ENCODE data around the gene PPOX. TPM values are rescaled to one million over a fixed set of nuclear protein-coding genes. Genes with fewer than 3 reads are reported as not detected.

The PPOX gene
- polyA plus RNA-seq, 3 donors from 2014 or later: 18.2 to 30.1 (median 21.9) TPM

GRCh38 chr1:161216945-161217712 is 50.9 kb downstream of the PPOX start:
- H3K27me3 Mint-ChIP-seq (ENCODE audit: low read depth in 3 of 3): peaks cover 0 to 14% (median 11%) of the 10 kb centered on the region in 3 donors
- H3K27ac Mint-ChIP-seq: peak overlapping the region; percentile 96 to 100 (median 98)
- DNase-seq: peak; percentile 81 to 86 (median 84)
- peaks cover 65 to 71% of the 10 kb centered on the region in 2 donors for H3K4me1 Mint-ChIP-seq
- no peaks in the 10 kb centered on the region for H3K9me3 Mint-ChIP-seq
- H3K36me3 Mint-ChIP-seq: peaks cover 20 to 54% (median 31%) of the 10 kb centered on the region in 3 donors
- peak overlapping the region; percentile 92 to 98 (median 97) for H3K4me3 Mint-ChIP-seq

- H3K4me1 Mint-ChIP-seq: peaks cover 67 to 73% of the 10 kb centered on the region in 2 donors
- H3K9me3 Mint-ChIP-seq: no peaks in the 10 kb centered on the region
- H3K27ac Mint-ChIP-seq: peak overlapping the region; percentile 96 to 100 (median 98)
- H3K27me3 Mint-ChIP-seq (ENCODE audit: low read depth in 3 of 3): peaks cover 0 to 16% (median 11%) of the 10 kb centered on the region in 3 donors
- DNase-seq: no peak
- peak overlapping the region; percentile 92 to 98 (median 97) for H3K4me3 Mint-ChIP-seq
- H3K36me3 Mint-ChIP-seq: peaks cover 17 to 52% (median 31%) of the 10 kb centered on the region in 3 donors
Measured at GRCh38 chr1:161217831-161218230, 51.6 kb downstream of the PPOX start.

GRCh38 chr1:161218301-161219077 is 52.3 kb downstream of the PPOX start:
- H3K4me1 Mint-ChIP-seq: peaks cover 66 to 71% of the 10 kb centered on the region in 2 donors
- H3K36me3 Mint-ChIP-seq: peaks cover 12 to 47% (median 26%) of the 10 kb centered on the region in 3 donors
- H3K4me3 Mint-ChIP-seq: peak overlapping the region; percentile 92 to 98 (median 97)
- no peaks in the 10 kb centered on the region for H3K9me3 Mint-ChIP-seq
- H3K27ac Mint-ChIP-seq: peak overlapping the region; percentile 96 to 100 (median 98)
- no peak for DNase-seq
- peaks cover 0 to 16% (median 11%) of the 10 kb centered on the region in 3 donors for H3K27me3 Mint-ChIP-seq (ENCODE audit: low read depth in 3 of 3)

GRCh38 chr1:161219078-161219892 is 53.1 kb downstream of the PPOX start:
- Mint-ChIP-seq H3K4me3 (peak overlapping the region in 4 of 5 donors; percentile 92 to 98 (median 96)), H3K27me3 (ENCODE audit: low read depth in 3 of 3) (peaks cover 0 to 16% (median 11%) of the 10 kb centered on the region in 3 donors)
- no peak for DNase-seq

GRCh38 chr1:161220002-161220401 is 53.8 kb downstream of the PPOX start:
- Mint-ChIP-seq H3K27me3 (ENCODE audit: low read depth in 3 of 3) (peaks cover 0 to 15% (median 11%) of the 10 kb centered on the region in 3 donors), H3K36me3 (peaks cover 4 to 34% (median 16%) of the 10 kb centered on the region in 3 donors), H3K4me3 (no peak overlapping the region), H3K4me1 (peaks cover 60 to 65% of the 10 kb centered on the region in 2 donors), H3K9me3 (no peaks in the 10 kb centered on the region), H3K27ac (peak overlapping the region; percentile 96 to 100 (median 98))
- DNase-seq: no peak

More at GRCh38 chr1:161219078-161219892, 53.1 kb downstream of the PPOX start:
- Mint-ChIP-seq H3K4me1 (peaks cover 64 to 71% of the 10 kb centered on the region in 2 donors), H3K27ac (peak overlapping the region; percentile 96 to 100 (median 98)), H3K36me3 (peaks cover 4 to 39% (median 18%) of the 10 kb centered on the region in 3 donors), H3K9me3 (no peaks in the 10 kb centered on the region)

Other genes starting within 250 kb of the PPOX start
- not detected for gene ITLN2, start 211.6 kb upstream of the PPOX start, polyA plus RNA-seq
- gene F11R, start 145.3 kb upstream of the PPOX start, polyA plus RNA-seq: 10 to 100 TPM; 11.5 to 53.2 (median 27.7) TPM
- gene TSTD1, start 127.5 kb upstream of the PPOX start, polyA plus RNA-seq: 100 to 1,000 TPM; 229 to 385 (median 349) TPM
- 10 to 100 TPM in 1 of 3 donors, 1 to 10 TPM in 1, not detected in 1; 7.9 to 12.2 TPM for gene USF1, start 120.4 kb upstream of the PPOX start, polyA plus RNA-seq
- gene ARHGAP30, start 96.5 kb upstream of the PPOX start, polyA plus RNA-seq: 100 to 1,000 TPM in 2 of 3 donors, 10 to 100 TPM in 1; 98.0 to 265 (median 103) TPM
- gene NECTIN4, start 76.9 kb upstream of the PPOX start, polyA plus RNA-seq: not detected
- under 1 TPM in 1 of 3 donors, not detected in 2; 0.59 TPM for gene KLHDC9, start 68.1 kb upstream of the PPOX start, polyA plus RNA-seq
- gene PFDN2, start 48.4 kb upstream of the PPOX start, polyA plus RNA-seq: 10 to 100 TPM; 63.4 to 84.4 (median 83.0) TPM
- 10 to 100 TPM; 17.3 to 21.9 (median 18.2) TPM for gene NIT1, start 48.3 kb upstream of the PPOX start, polyA plus RNA-seq
- gene DEDD, start 33.8 kb upstream of the PPOX start, polyA plus RNA-seq: 10 to 100 TPM; 27.5 to 43.8 (median 42.2) TPM
- gene UFC1, start 12.4 kb upstream of the PPOX start, polyA plus RNA-seq: 100 to 1,000 TPM; 174 to 219 (median 186) TPM
- 10 to 100 TPM in 2 of 3 donors, 1 to 10 TPM in 1; 9.0 to 25.5 (median 14.7) TPM for gene USP21, start 6.9 kb upstream of the PPOX start, polyA plus RNA-seq
- gene B4GALT3, start 11.1 kb downstream of the PPOX start, polyA plus RNA-seq: 10 to 100 TPM; 38.7 to 68.0 (median 49.6) TPM
- under 1 TPM in 2 of 3 donors, not detected in 1; 0.10 to 0.29 TPM for gene ADAMTS4, start 32.6 kb downstream of the PPOX start, polyA plus RNA-seq
- 100 to 1,000 TPM in 1 of 3 donors, 10 to 100 TPM in 2; 59.6 to 117 (median 99.1) TPM for gene NDUFS2, start 35.9 kb downstream of the PPOX start, polyA plus RNA-seq
- 1,000 to 10,000 TPM; 1,827 to 3,702 (median 3,300) TPM for gene FCER1G, start 48.9 kb downstream of the PPOX start, polyA plus RNA-seq
- gene APOA2, start 57.2 kb downstream of the PPOX start, polyA plus RNA-seq: not detected
- 10 to 100 TPM in 2 of 3 donors, 1 to 10 TPM in 1; 7.9 to 11.3 (median 11.1) TPM for gene TOMM40L, start 59.6 kb downstream of the PPOX start, polyA plus RNA-seq
- gene NR1I3, start 71.8 kb downstream of the PPOX start, polyA plus RNA-seq: not detected
- gene PCP4L1, start 92.3 kb downstream of the PPOX start, polyA plus RNA-seq: not detected
- gene MPZ, start 143.5 kb downstream of the PPOX start, polyA plus RNA-seq: not detected
- gene SDHC, start 148.0 kb downstream of the PPOX start, polyA plus RNA-seq: 100 to 1,000 TPM; 260 to 415 (median 324) TPM
- gene CFAP126, start 201.4 kb downstream of the PPOX start, polyA plus RNA-seq: not detected